ENCODE data around the gene CDKN1C.

CDKN1C gene

DNA sequence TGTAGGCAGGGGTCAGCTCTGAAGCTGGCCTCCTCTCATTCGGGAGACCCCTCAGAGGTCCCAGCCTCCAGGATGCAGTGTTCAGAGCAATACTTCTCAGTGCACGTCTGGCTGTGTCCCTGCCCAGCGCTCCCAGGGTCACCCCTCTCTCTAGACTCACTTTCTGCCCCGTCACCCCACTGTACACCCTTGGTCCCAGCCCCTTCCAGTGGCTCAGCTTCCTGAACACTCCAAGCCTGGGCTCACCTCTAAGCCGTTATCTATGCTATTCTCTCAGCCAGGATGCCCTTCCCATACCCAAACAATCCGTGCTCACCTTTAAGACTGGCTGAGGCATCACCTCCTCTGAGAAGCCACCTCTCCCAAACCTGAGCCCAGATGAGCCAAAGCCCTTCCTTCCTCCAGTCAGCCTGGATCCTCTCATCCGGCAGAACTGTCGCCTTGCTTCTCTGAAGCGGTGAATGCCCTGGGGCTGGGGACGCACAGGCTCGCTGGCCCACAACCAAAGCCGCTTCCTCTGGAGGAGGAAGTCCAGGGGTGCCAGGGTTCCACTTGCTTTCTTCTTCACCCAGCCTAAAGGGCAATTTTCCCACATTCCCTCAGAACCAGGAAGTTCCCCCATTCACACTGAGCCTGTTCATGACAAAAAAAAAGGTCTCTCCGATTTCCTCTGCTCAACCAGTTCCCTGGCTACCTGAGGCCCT lies 13.7 kb upstream of the CDKN1C start:
- TF ChIP-seq CTCF (IDR thresholded peaks at IDR 0.05; ENCODE audit: low read depth, low read length, missing control alignments): no peak
- H3K4me3 ChIP-seq (ENCODE audit: low read depth, low read length): no peak overlapping the region
- no peak for DNase-seq (ENCODE audit: low read depth)

DNA sequence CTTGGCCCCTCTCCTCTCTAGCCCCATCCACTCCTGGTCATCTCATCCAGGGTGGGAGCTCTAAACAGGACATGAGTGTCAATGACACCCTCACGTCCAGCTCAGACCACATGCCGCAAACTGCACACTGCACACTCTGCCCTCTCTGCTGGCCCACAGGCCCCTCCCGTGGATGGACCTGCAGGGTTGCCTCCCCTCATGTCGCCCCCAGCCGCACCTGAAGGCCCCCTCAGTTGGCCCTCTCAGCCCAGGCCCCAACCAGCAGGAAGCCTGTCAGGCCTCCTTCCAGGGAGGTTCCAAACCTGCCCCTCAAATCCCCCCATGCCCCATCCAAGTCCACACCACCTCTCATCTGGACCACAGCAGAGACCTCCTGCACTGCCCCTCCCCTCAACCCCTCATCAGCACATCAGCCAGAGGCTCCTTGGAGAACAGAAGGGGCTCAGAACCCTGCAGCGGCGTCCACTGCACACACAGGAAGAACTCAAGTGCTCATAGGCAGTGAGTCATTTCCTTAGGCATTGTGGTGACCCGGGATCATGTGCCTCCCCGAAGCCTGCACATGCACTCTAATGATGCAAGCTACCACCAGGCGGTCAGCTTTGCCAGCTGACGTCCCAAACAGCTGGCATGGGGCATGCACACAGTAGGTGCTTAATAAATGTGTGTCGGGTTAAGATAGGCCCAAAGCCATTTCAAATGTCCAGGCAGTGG lies 12.9 kb upstream of the CDKN1C start:
- TF ChIP-seq CTCF (IDR thresholded peaks at IDR 0.05; ENCODE audit: low read depth, low read length, missing control alignments): no peak
- DNase-seq (ENCODE audit: low read depth): no peak
- H3K4me3 ChIP-seq (ENCODE audit: low read depth, low read length): no peak overlapping the region

DNA sequence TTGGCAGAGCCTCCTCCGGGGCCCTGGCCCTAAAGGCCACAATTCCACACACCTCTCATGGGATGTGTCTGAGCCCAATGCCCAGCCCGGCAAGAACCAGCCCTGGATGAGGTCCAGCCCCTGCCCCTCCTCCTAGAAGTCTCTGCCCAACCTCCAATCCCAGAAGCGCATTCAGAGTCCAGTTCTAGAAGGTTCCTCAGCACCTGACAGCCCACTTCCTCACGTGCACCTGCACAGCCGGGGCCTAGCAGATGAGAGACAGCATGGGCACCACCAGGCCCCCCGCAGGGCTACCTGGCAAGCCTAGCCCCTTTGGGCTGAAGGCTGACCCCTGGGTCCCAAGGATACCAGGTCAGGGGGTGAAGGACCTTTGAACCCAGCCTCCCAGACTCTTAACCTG lies 11.5 kb upstream of the CDKN1C start:
- H3K4me3 ChIP-seq (ENCODE audit: low read depth, low read length): no peak overlapping the region
- no peak for DNase-seq (ENCODE audit: low read depth)
- TF ChIP-seq CTCF (IDR thresholded peaks at IDR 0.05; ENCODE audit: low read depth, low read length, missing control alignments): no peak

DNA sequence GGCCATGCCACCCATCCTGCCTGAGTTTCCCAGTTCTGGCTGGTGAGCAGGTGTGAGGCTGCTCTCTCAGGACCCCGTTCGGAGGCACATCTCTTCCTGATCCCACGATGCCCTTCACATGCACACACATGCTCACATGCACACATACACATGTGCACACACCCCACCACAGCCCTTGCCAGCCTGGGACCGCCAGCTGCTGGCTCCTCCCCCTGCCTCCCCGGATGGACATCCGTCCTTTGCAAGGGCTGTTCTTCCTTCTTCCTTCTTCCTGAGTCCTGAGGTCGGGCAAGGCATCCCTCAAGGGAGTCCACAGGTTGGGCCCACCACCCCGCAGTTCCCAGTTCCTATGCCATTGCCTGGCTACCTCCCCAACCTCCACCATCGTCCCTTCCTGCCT lies 10.5 kb upstream of the CDKN1C start:
- H3K4me3 ChIP-seq (ENCODE audit: low read depth, low read length): no peak overlapping the region
- TF ChIP-seq CTCF (IDR thresholded peaks at IDR 0.05; ENCODE audit: low read depth, low read length, missing control alignments): no peak
- DNase-seq (ENCODE audit: low read depth): no peak

GRCh38 chr11:2893935-2894334 lies 8.4 kb upstream of the CDKN1C start:
- H3K4me3 ChIP-seq (ENCODE audit: low read depth, low read length): no peak overlapping the region
- no peak for DNase-seq (ENCODE audit: low read depth)
- no peak for TF ChIP-seq CTCF (IDR thresholded peaks at IDR 0.05; ENCODE audit: low read depth, low read length, missing control alignments)

- peak; percentile 46 for TF ChIP-seq CTCF (IDR thresholded peaks at IDR 0.05; ENCODE audit: low read depth, low read length, missing control alignments)
- no peak for DNase-seq (ENCODE audit: low read depth)
- peak overlapping the region; percentile 46 for H3K4me3 ChIP-seq (ENCODE audit: low read depth, low read length)
Measured at GRCh38 chr11:2892967-2893528, 7.5 kb upstream of the CDKN1C start.
